GM21576 (cell line): ENCODE results near the gene NDUFB8.

Experiments used
- ATAC-seq: cut with Tn5 transposase; IDR thresholded peaks from one replicate; pipeline ENCODE4 v1.9.1; 2021; ENCODE audit warnings: mild to moderate bottlenecking, moderate library complexity; ENCODE audit not compliant: unreplicated experiment

NDUFB8 gene

GRCh38 chr10:100508266-100508665 is 21.4 kb downstream of the NDUFB8 start:
- ATAC-seq: no peak

- no peak for ATAC-seq
These were observed 22.3 kb downstream of the NDUFB8 start for GRCh38 chr10:100507357-100507732.

- no peak for ATAC-seq
These were observed 22.9 kb downstream of the NDUFB8 start for GRCh38 chr10:100506596-100507356.

- no peak for ATAC-seq
These were observed 24.5 kb downstream of the NDUFB8 start for GRCh38 chr10:100505164-100505563.

GRCh38 chr10:100504096-100504495 is 25.6 kb downstream of the NDUFB8 start:
- no peak for ATAC-seq

GRCh38 chr10:100502926-100503494 is 26.7 kb downstream of the NDUFB8 start:
- no peak for ATAC-seq

- no peak for ATAC-seq
These were observed 28.2 kb downstream of the NDUFB8 start for GRCh38 chr10:100501423-100501822.

- no peak for ATAC-seq
These were observed 31.6 kb downstream of the NDUFB8 start for GRCh38 chr10:100498059-100498458.

GRCh38 chr10:100496567-100496966 is 33.1 kb downstream of the NDUFB8 start:
- ATAC-seq: no peak

GRCh38 chr10:100490531-100490930 is 39.1 kb downstream of the NDUFB8 start:
- no peak for ATAC-seq

GRCh38 chr10:100489396-100489795 is 40.3 kb downstream of the NDUFB8 start:
- ATAC-seq: no peak

- ATAC-seq: no peak
These were observed 42.1 kb downstream of the NDUFB8 start for GRCh38 chr10:100487529-100487928.

GRCh38 chr10:100485801-100486495 is 43.7 kb downstream of the NDUFB8 start:
- no peak for ATAC-seq

GRCh38 chr10:100485366-100485765 is 44.3 kb downstream of the NDUFB8 start:
- ATAC-seq: no peak

GRCh38 chr10:100483876-100484666 is 45.6 kb downstream of the NDUFB8 start:
- no peak for ATAC-seq

GRCh38 chr10:100482834-100483185 is 46.9 kb downstream of the NDUFB8 start:
- ATAC-seq: no peak

GRCh38 chr10:100482181-100482833 is 47.4 kb downstream of the NDUFB8 start:
- ATAC-seq: peak; percentile 42

GRCh38 chr10:100481462-100482081 is 48.1 kb downstream of the NDUFB8 start:
- peak; percentile 97 for ATAC-seq

- no peak for ATAC-seq
These were observed 49.7 kb downstream of the NDUFB8 start for GRCh38 chr10:100480002-100480401.

- ATAC-seq: no peak
These were observed 50.6 kb downstream of the NDUFB8 start for GRCh38 chr10:100479037-100479436.
